GM19395 (cell line): ENCODE measurements around the gene EREG.
A peak's percentile ranks its signal among the peaks of the same experiment; 100 is the strongest.
"Not testable (repeated sequence)": the region's sequence is repeated elsewhere in the genome, so short reads cannot be mapped to it uniquely, and the experiment has no call there.

Experiments
- ATAC-seq: cut with Tn5 transposase; IDR thresholded peaks from one replicate; pipeline ENCODE4 v1.9.1; 2021; ENCODE audit warnings: mild to moderate bottlenecking, moderate library complexity; ENCODE audit not compliant: unreplicated experiment

The EREG gene

GRCh38 chr4:74387790-74388189 is 22.8 kb downstream of the EREG start:
- ATAC-seq: no peak

- ATAC-seq: no peak
These were observed 24.5 kb downstream of the EREG start for GRCh38 chr4:74389494-74389893.

GRCh38 chr4:74390677-74391076 is 25.7 kb downstream of the EREG start:
- ATAC-seq: no peak

GRCh38 chr4:74391346-74391745 is 26.4 kb downstream of the EREG start:
- no peak for ATAC-seq

GRCh38 chr4:74391890-74392475 is 27.0 kb downstream of the EREG start:
- ATAC-seq: no peak

- no peak for ATAC-seq
These were observed 29.7 kb downstream of the EREG start for GRCh38 chr4:74394476-74395136.

GRCh38 chr4:74395633-74396032 is 30.7 kb downstream of the EREG start:
- ATAC-seq: no peak

GRCh38 chr4:74397748-74398426 is 32.9 kb downstream of the EREG start:
- ATAC-seq: peak; percentile 75

GRCh38 chr4:74398894-74399589 is 34.1 kb downstream of the EREG start:
- ATAC-seq: not testable (repeated sequence)

GRCh38 chr4:74400395-74400794 is 35.5 kb downstream of the EREG start:
- ATAC-seq: no peak

GRCh38 chr4:74402692-74403456 is 37.9 kb downstream of the EREG start:
- peak; percentile 95 for ATAC-seq

GRCh38 chr4:74407891-74408290 is 42.9 kb downstream of the EREG start:
- ATAC-seq: no peak

- no peak for ATAC-seq
These were observed 43.7 kb downstream of the EREG start for GRCh38 chr4:74408639-74409038.

- no peak for ATAC-seq
These were observed 45.3 kb downstream of the EREG start for GRCh38 chr4:74410272-74410671.

GRCh38 chr4:74412225-74412624 is 47.3 kb downstream of the EREG start:
- no peak for ATAC-seq

- ATAC-seq: no peak
These were observed 48.3 kb downstream of the EREG start for GRCh38 chr4:74413265-74413664.

- no peak for ATAC-seq
These were observed 49.3 kb downstream of the EREG start for GRCh38 chr4:74414149-74414809.

- no peak for ATAC-seq
These were observed 50.8 kb downstream of the EREG start for GRCh38 chr4:74415602-74416300.

GRCh38 chr4:74418063-74418670 is 53.2 kb downstream of the EREG start:
- ATAC-seq: no peak
